ENCODE results near the gene CLIP1.

- TF ChIP-seq CTCF (IDR thresholded peaks at IDR 0.05) (peak; percentile 49 to 95 (median 87)), POLR2A (IDR thresholded peaks at IDR 0.05) (no peak)
These were observed 49.1 kb upstream of the CLIP1 start for GRCh38 chr12:122471324-122472226.

Measured in Peyer's patch (tissue), 4 donors.